K562 (cell line): ENCODE results near the gene ZNF22. TPM values are rescaled to one million over a fixed set of nuclear protein-coding genes. Genes with fewer than 3 reads are reported as not detected.
A peak's percentile ranks its signal among the peaks of the same experiment; 100 is the strongest.

Source experiments
- ARID3B ChIP-seq: fragments of 250-450 bp; sonication (Bioruptor Pico); IDR thresholded peaks from 2 replicates; pipeline ENCODE4 v1.4.0; 2020; ENCODE audit warnings: borderline replicate concordance
- BDP1 ChIP-seq: IDR thresholded peaks from 3 replicates; pipeline ENCODE4 v1.6.1; 2011; ENCODE audit not compliant: insufficient read length, insufficient read depth
- CEBPB ChIP-seq: fragments of 450-650 bp; IDR thresholded peaks from 2 replicates; pipeline ENCODE4 v1.6.1; 2016; ENCODE audit warnings: missing genetic modification characterization, missing compliant biosample characterization
- CTBP1 ChIP-seq: fragments of 450-650 bp; IDR thresholded peaks from 2 replicates; pipeline ENCODE4 v1.6.1; 2016; ENCODE audit warnings: borderline replicate concordance
- EP400 ChIP-seq: fragments of 450-650 bp; IDR thresholded peaks from 2 replicates; pipeline ENCODE4 v1.6.1; 2017; ENCODE audit warnings: antibody characterized with exemption, mild to moderate bottlenecking, moderate library complexity
- FOSL1 ChIP-seq: fragments of 200-800 bp; sonication (Bioruptor generic); conservative IDR thresholded peaks from 2 replicates; pipeline ENCODE4 v1.6.1; 2016; ENCODE audit warnings: missing genetic modification characterization, missing compliant biosample characterization
- HMG20A ChIP-seq: fragments of 450-650 bp; formaldehyde crosslinking; conservative IDR thresholded peaks from 2 replicates; pipeline ENCODE4 v1.4.0; 2020; ENCODE audit warnings: mild to moderate bottlenecking, mixed read lengths
- HMG20B ChIP-seq: fragments of 250-450 bp; sonication (Bioruptor Pico); IDR thresholded peaks from 2 replicates; pipeline ENCODE4 v1.5.0; 2021; ENCODE audit warnings: mild to moderate bottlenecking
- ID3 ChIP-seq, 2 experiments: fragments of 250-450 bp in 1 of 2; fragments of 450-650 bp in 1 of 2; sonication (Bioruptor Pico) in 1 of 2; IDR thresholded peaks; 2 replicates each; pipeline versions ENCODE4 v1.6.1 to v1.8.0; 2016 to 2021; ENCODE audit warnings: mild to moderate bottlenecking in 2 of 2, moderate library complexity in 2 of 2, missing compliant biosample characterization in 1 of 2, missing genetic modification characterization in 1 of 2
- LCOR ChIP-seq: sonication (generic); formaldehyde crosslinking; IDR thresholded peaks from 2 replicates; pipeline ENCODE4 v1.8.0; 2022; ENCODE audit warnings: mild to moderate bottlenecking, missing genetic modification reagents
- NKRF ChIP-seq: fragments of 450-650 bp; IDR thresholded peaks from 2 replicates; pipeline ENCODE4 v1.6.1; 2016; ENCODE audit warnings: borderline replicate concordance
- NRF1 ChIP-seq, 2 experiments: fragments of 450-650 bp; IDR thresholded peaks in 1 of 2; conservative IDR thresholded peaks in 1 of 2; 2 replicates each; pipeline ENCODE4 v1.6.1; 2014; ENCODE audit warnings: mild to moderate bottlenecking in 2 of 2
- PURB ChIP-seq: sonication (generic); formaldehyde crosslinking; IDR thresholded peaks from 2 replicates; pipeline ENCODE4 v1.9.0; 2021; ENCODE audit warnings: low read depth, mild to moderate bottlenecking, missing genetic modification reagents
- RNF2 ChIP-seq: sonication (generic); IDR thresholded peaks from 2 replicates; pipeline ENCODE4 v1.6.1; 2016
- ZFP91 ChIP-seq: sonication (generic); formaldehyde crosslinking; IDR thresholded peaks from 2 replicates; pipeline ENCODE4 v1.8.0; 2022; ENCODE audit warnings: mild to moderate bottlenecking, missing genetic modification reagents
- polyA plus RNA-seq, 8 experiments: library from polyadenylated mRNA; depleted of rRNA in 4 of 8; stranded (reverse) in 5 of 8; unstranded in 3 of 8; fragments of >200 nt; fragmentation: Nextera tagmentation in 2 of 8; fragmentation: Illumina TruSeq in 1 of 8; extraction: Ambion mirVana in 2 of 8; extraction: Trizol in 1 of 8; gene quantifications; 2 replicates each; pipeline versions ENCODE4 v1.2.1 to v1.2.3, GENCODE V29; 2011 to 2014; ENCODE audit warnings: inconsistent platforms in 1 of 8, missing spikeins in 1 of 8
- total RNA-seq, 7 experiments: library from RNA; depleted of rRNA in 6 of 7; stranded (reverse); fragments of >200 nt in 6 of 7; fragmentation: Illumina TruSeq in 2 of 7; extraction: Trizol in 2 of 7; gene quantifications; 2 replicates each; pipeline versions ENCODE4 v1.2.1 to v1.2.3, GENCODE V29; 2011 to 2021; ENCODE audit warnings: low replicate concordance in 1 of 7
- TF ChIP-seq, protein P1 (sequence below): fragments of 250-450 bp; sonication (Bioruptor Pico); IDR thresholded peaks from 2 replicates; pipeline ENCODE4 v1.8.0; 2022; ENCODE audit warnings: inconsistent platforms
- TF ChIP-seq, protein P2 (sequence below): sonication (generic); formaldehyde crosslinking; IDR thresholded peaks from 2 replicates; pipeline ENCODE4 v1.8.1; 2023; ENCODE audit warnings: mild to moderate bottlenecking, missing genetic modification reagents

The ZNF22 gene
- total and polyA plus RNA-seq, 9 of the 15 experiments (the other 6 are each of a cell fraction or from before 2014, with no cell fraction given) = 36.2 to 98.7 (median 51.2) TPM

- TF ChIP-seq ZFP91 = no peak
- no peak for TF ChIP-seq PURB
- TF ChIP-seq BDP1 = no peak
- TF ChIP-seq, protein P1, sequence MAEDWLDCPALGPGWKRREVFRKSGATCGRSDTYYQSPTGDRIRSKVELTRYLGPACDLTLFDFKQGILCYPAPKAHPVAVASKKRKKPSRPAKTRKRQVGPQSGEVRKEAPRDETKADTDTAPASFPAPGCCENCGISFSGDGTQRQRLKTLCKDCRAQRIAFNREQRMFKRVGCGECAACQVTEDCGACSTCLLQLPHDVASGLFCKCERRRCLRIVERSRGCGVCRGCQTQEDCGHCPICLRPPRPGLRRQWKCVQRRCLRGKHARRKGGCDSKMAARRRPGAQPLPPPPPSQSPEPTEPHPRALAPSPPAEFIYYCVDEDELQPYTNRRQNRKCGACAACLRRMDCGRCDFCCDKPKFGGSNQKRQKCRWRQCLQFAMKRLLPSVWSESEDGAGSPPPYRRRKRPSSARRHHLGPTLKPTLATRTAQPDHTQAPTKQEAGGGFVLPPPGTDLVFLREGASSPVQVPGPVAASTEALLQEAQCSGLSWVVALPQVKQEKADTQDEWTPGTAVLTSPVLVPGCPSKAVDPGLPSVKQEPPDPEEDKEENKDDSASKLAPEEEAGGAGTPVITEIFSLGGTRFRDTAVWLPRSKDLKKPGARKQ = no peak
- peak; percentile 70 for TF ChIP-seq EP400
- peak; percentile 69; the same call in 1 of the 2 replicates for TF ChIP-seq CTBP1
- peak; percentile 48 to 61; a peak in 3 of 4 replicates for TF ChIP-seq NRF1 (conservative IDR thresholded peaks at IDR 0.05 in 1 of 2, IDR thresholded peaks at IDR 0.05 in 1 of 2)
- TF ChIP-seq, protein P2, sequence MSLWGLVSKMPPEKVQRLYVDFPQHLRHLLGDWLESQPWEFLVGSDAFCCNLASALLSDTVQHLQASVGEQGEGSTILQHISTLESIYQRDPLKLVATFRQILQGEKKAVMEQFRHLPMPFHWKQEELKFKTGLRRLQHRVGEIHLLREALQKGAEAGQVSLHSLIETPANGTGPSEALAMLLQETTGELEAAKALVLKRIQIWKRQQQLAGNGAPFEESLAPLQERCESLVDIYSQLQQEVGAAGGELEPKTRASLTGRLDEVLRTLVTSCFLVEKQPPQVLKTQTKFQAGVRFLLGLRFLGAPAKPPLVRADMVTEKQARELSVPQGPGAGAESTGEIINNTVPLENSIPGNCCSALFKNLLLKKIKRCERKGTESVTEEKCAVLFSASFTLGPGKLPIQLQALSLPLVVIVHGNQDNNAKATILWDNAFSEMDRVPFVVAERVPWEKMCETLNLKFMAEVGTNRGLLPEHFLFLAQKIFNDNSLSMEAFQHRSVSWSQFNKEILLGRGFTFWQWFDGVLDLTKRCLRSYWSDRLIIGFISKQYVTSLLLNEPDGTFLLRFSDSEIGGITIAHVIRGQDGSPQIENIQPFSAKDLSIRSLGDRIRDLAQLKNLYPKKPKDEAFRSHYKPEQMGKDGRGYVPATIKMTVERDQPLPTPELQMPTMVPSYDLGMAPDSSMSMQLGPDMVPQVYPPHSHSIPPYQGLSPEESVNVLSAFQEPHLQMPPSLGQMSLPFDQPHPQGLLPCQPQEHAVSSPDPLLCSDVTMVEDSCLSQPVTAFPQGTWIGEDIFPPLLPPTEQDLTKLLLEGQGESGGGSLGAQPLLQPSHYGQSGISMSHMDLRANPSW (CRISPR knock-in tag) = no peak
- no peak for TF ChIP-seq ARID3B
- no peak for TF ChIP-seq CEBPB
- 0 out of 2 replicates have a peak, but pooled peaks have one; percentile 27 for TF ChIP-seq FOSL1 (tag)
- TF ChIP-seq LCOR (CRISPR knock-in tag) = 0 out of 2 replicates have a peak, but pooled peaks have one; percentile 32
- TF ChIP-seq HMG20A (CRISPR knock-in tag) = no peak
- TF ChIP-seq RNF2 = no peak
- no peak for TF ChIP-seq ID3 (CRISPR knock-in tag; IDR thresholded peaks at IDR 0.05)
- TF ChIP-seq ID3 (tag; IDR thresholded peaks at IDR 0.05) = no peak; the same call in none of the 2 replicates
- no peak for TF ChIP-seq HMG20B
- no peak for TF ChIP-seq NKRF
These were observed at the start of gene ZNF22 (continued) for GRCh38 chr10:45000752-45001380.
